GM19395 (cell line): Measurements from ENCODE around the gene PEPD.

ENCODE experiments used
- ATAC-seq: cut with Tn5 transposase; IDR thresholded peaks from one replicate; pipeline ENCODE4 v1.9.1; 2021; ENCODE audit warnings: mild to moderate bottlenecking, moderate library complexity; ENCODE audit not compliant: unreplicated experiment

PEPD gene

GRCh38 chr19:33512580-33513137 is 8.9 kb downstream of the PEPD start:
- no peak for ATAC-seq

- ATAC-seq = no peak
Observed at GRCh38 chr19:33512021-33512420, 9.6 kb downstream of the PEPD start.

- no peak for ATAC-seq
Observed at GRCh38 chr19:33511346-33511745, 10.2 kb downstream of the PEPD start.

- ATAC-seq = no peak
Observed at GRCh38 chr19:33510462-33511194, 11.0 kb downstream of the PEPD start.

- no peak for ATAC-seq
Observed at GRCh38 chr19:33509774-33510173, 11.8 kb downstream of the PEPD start.

GRCh38 chr19:33508941-33509614 is 12.5 kb downstream of the PEPD start:
- no peak for ATAC-seq

GRCh38 chr19:33508431-33508830 is 13.2 kb downstream of the PEPD start:
- no peak for ATAC-seq

GRCh38 chr19:33508009-33508408 is 13.6 kb downstream of the PEPD start:
- no peak for ATAC-seq

- no peak for ATAC-seq
Observed at GRCh38 chr19:33507021-33507956, 14.3 kb downstream of the PEPD start.

- ATAC-seq = no peak
Observed at GRCh38 chr19:33506498-33506897, 15.1 kb downstream of the PEPD start.

GRCh38 chr19:33505823-33506222 is 15.8 kb downstream of the PEPD start:
- ATAC-seq = no peak

GRCh38 chr19:33505148-33505547 is 16.4 kb downstream of the PEPD start:
- ATAC-seq = no peak

- no peak for ATAC-seq
Observed at GRCh38 chr19:33504058-33504444, 17.5 kb downstream of the PEPD start.

GRCh38 chr19:33503433-33504057 is 18.0 kb downstream of the PEPD start:
- no peak for ATAC-seq

- ATAC-seq = no peak
Observed at GRCh38 chr19:33503030-33503429, 18.6 kb downstream of the PEPD start.

GRCh38 chr19:33502521-33502920 is 19.1 kb downstream of the PEPD start:
- ATAC-seq = no peak

GRCh38 chr19:33501693-33502356 is 19.8 kb downstream of the PEPD start:
- no peak for ATAC-seq

GRCh38 chr19:33500991-33501390 is 20.6 kb downstream of the PEPD start:
- no peak for ATAC-seq

- ATAC-seq = no peak
Observed at GRCh38 chr19:33500586-33500985, 21.0 kb downstream of the PEPD start.
